ENCODE results near the gene TRIM31.

Gene TRIM31

DNA sequence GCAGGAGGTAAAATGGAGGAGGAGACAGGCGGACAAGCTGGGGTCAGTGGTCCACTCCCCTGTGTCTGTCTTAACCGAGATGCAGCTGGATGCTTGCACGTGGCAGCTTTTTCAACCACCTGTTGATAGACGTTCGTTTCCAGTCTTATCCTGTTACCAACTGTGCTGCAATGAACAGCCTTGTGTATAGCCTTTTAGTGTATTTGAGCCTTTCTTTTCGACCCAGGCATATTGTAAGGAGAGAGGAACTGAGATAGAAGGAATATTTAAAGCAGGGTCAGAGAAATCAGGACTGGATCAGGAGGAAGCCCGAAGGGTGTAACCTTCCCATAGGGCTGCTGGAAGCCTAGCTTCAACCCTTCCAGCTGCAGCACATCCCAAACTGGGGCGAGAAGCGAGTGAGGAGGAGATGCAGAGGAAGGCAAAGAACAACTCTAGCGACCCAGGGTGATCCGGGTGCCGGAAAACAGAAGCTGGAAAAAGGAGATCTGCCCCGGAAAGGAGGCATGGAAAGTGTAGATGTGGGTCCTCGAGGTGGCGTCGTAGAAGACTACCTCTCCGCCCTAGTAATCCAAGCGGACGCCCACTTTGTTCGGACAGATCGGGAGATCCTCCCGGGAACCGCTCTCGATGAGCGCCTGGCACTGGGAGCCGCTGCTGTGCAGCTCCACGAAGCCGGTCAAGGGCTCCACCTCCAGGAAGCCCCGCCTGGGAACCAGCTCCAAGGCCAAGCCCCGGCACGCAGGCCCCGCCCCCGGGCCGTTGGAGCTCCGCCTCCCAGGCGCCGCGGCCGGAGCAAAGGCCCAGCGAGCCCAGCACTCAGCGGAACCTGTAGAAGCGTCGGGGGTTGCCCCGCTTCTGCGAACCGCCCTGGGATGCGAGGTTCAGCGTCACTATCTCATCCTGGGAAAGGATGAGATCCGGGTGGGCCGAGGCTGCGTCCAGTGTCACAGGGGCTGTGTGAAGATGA lies 11.2 kb downstream of the TRIM31 start (continued):
- TF ChIP-seq, protein P1, sequence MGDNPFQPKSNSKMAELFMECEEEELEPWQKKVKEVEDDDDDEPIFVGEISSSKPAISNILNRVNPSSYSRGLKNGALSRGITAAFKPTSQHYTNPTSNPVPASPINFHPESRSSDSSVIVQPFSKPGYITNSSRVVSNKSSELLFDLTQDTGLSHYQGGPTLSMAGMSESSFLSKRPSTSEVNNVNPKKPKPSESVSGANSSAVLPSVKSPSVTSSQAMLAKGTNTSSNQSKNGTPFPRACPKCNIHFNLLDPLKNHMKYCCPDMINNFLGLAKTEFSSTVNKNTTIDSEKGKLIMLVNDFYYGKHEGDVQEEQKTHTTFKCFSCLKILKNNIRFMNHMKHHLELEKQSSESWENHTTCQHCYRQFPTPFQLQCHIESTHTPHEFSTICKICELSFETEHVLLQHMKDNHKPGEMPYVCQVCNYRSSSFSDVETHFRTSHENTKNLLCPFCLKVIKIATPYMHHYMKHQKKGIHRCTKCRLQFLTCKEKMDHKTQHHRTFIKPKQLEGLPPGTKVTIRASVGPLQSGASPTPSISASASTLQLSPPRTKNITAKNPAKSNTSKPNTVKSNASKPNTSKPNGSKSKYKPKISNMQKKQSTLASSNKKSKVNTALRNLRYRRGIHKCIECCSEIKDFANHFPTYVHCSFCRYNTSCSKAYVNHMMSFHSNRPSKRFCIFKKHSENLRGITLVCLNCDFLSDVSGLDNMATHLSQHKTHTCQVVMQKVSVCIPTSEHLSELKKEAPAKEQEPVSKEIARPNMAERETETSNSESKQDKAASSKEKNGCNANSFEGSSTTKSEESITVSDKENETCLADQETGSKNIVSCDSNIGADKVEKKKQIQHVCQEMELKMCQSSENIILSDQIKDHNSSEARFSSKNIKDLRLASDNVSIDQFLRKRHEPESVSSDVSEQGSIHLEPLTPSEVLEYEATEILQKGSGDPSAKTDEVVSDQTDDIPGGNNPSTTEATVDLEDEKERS (tag by site-specific recombination; IDR thresholded peaks at IDR 0.05), result no peak
- TF ChIP-seq ZBTB21 (tag by site-specific recombination; IDR thresholded peaks at IDR 0.05) (no peak), ZNF23 (tag by site-specific recombination; IDR thresholded peaks at IDR 0.05; ENCODE audit: borderline replicate concordance) (no peak), PRDM4 (tag by site-specific recombination; IDR thresholded peaks at IDR 0.05) (no peak), ZNF169 (tag by site-specific recombination; IDR thresholded peaks at IDR 0.05) (no peak), ZNF132 (tag by site-specific recombination; IDR thresholded peaks at IDR 0.05; ENCODE audit: borderline replicate concordance) (no peak), ZNF133 (tag by site-specific recombination; IDR thresholded peaks at IDR 0.05) (no peak), ZNF501 (tag by site-specific recombination; IDR thresholded peaks at IDR 0.05) (peak; percentile 19; the same call in 1 of the 2 replicates), ZNF692 (tag by site-specific recombination; IDR thresholded peaks at IDR 0.05) (0 out of 2 replicates have a peak, but pooled peaks have one; percentile 26), ZNF549 (tag by site-specific recombination; IDR thresholded peaks at IDR 0.05) (no peak), BCL11A (tag by site-specific recombination; IDR thresholded peaks at IDR 0.05; ENCODE audit: low read depth) (no peak), GLIS2 (tag by site-specific recombination; IDR thresholded peaks at IDR 0.05) (no peak; the same call in 1 of the 2 replicates), ZNF175 (tag by site-specific recombination; IDR thresholded peaks at IDR 0.05) (no peak), IKZF3 (tag by site-specific recombination; IDR thresholded peaks at IDR 0.05) (peak; percentile 91), ZNF16 (tag by site-specific recombination; IDR thresholded peaks at IDR 0.05; ENCODE audit: low read depth) (no peak), ZNF529 (tag by site-specific recombination; IDR thresholded peaks at IDR 0.05; ENCODE audit: insufficient replicate concordance) (no peak), HOXC10 (CRISPR knock-in tag; IDR thresholded peaks at IDR 0.05) (no peak), ZNF510 (tag by site-specific recombination; IDR thresholded peaks at IDR 0.05; ENCODE audit: insufficient replicate concordance) (no peak), ZNF433 (tag by site-specific recombination; IDR thresholded peaks at IDR 0.05; ENCODE audit: low read depth) (no peak), BCL11B (tag by site-specific recombination; IDR thresholded peaks at IDR 0.05; ENCODE audit: low read depth) (no peak), ZBTB1 (tag by site-specific recombination; IDR thresholded peaks at IDR 0.05) (no peak), ZNF837 (tag by site-specific recombination; IDR thresholded peaks at IDR 0.05) (no peak), PBX3 (CRISPR knock-in tag; IDR thresholded peaks at IDR 0.05) (no peak), KLF9 (tag by site-specific recombination; IDR thresholded peaks at IDR 0.05; ENCODE audit: low read depth) (peak; percentile 51; the same call in 1 of the 2 replicates), ZSCAN16 (tag by site-specific recombination; IDR thresholded peaks at IDR 0.05) (no peak), ZNF76 (tag by site-specific recombination; IDR thresholded peaks at IDR 0.05; ENCODE audit: borderline replicate concordance, low read depth) (no peak), ZNF670 (tag by site-specific recombination; IDR thresholded peaks at IDR 0.05; ENCODE audit: low read depth) (no peak), KLF1 (tag by site-specific recombination; IDR thresholded peaks at IDR 0.05) (no peak), ZNF157 (tag by site-specific recombination; IDR thresholded peaks at IDR 0.05) (no peak)
- TF ChIP-seq, protein P2, sequence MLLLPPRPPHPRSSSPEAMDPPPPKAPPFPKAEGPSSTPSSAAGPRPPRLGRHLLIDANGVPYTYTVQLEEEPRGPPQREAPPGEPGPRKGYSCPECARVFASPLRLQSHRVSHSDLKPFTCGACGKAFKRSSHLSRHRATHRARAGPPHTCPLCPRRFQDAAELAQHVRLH (tag by site-specific recombination; IDR thresholded peaks at IDR 0.05), result no peak
